ENCODE results near the gene KCNIP1. TPM values are rescaled to one million over a fixed set of nuclear protein-coding genes. Genes with fewer than 3 reads are reported as not detected.

Gene KCNIP1
- total and polyA plus RNA-seq, 9 of the 15 experiments (the other 6 are each of a cell fraction or from before 2014, with no cell fraction given): not detected

GRCh38 chr5:170511551-170512258, 7.9 kb downstream of the KCNIP1 start:
- Histone ChIP-seq H3K9ac (ENCODE audit: insufficient read depth in 1 of 2, low read depth in 2 of 2, low read length in 2 of 2) (no peak overlapping the region), H2AFZ (ENCODE audit: low read depth, low read length) (no peak overlapping the region), H3K4me2 (ENCODE audit: insufficient read depth, low read length) (no peak overlapping the region), H3K27ac (ENCODE audit: extremely low read depth, low read depth, low read length) (no peak overlapping the region), H3K79me2 (ENCODE audit: control insufficient read depth, insufficient read depth, low read length) (no peaks in the 10 kb centered on the region), H3K4me3 (no peak overlapping the region), H3K36me3 (ENCODE audit: control insufficient read depth, insufficient read depth, low read length) (no peaks in the 10 kb centered on the region), H4K20me1 (replicated peaks; ENCODE audit: control insufficient read depth, insufficient read depth, low read length) (no peaks in the 10 kb centered on the region), H3K4me1 (replicated peaks in 1 of 2; ENCODE audit: control insufficient read depth in 2 of 2, insufficient read depth in 2 of 2, low read length in 2 of 2) (no peaks in the 10 kb centered on the region), H3K9me1 (ENCODE audit: control insufficient read depth, insufficient read depth, low read length) (no peaks in the 10 kb centered on the region), H3K9me3 (replicated peaks; ENCODE audit: control insufficient read depth, insufficient read depth, low read depth, low read length) (no peaks in the 10 kb centered on the region), H3K27me3 (ENCODE audit: control insufficient read depth in 2 of 2, insufficient read depth in 2 of 2, low read length in 2 of 2) (peaks cover 0 to 18% of the 10 kb centered on the region in 2 experiments; a peak in 2 of 5 replicates)
- WGBS (ENCODE audit: insufficient coverage, low coverage, missing lambda C conversion rate): 2% methylated on average over 8 of the region's 8 CpGs
- CTCF ChIA-PET (ENCODE audit: low intra/inter-chr PET ratio): no interaction called here
- intact Hi-C loops (cut with micrococcal nuclease): no loop called here
- ATAC-seq: no peak
- POLR2A ChIA-PET: interaction anchor here (1.5 kb wide), 1 partner anchor 9 kb away, joined by 7 read pairs; no protein-coding TSS in a partner anchor
- DNase-seq (ENCODE audit: extremely low read depth in 1 of 4, low spot score in 3 of 4): no peak
- in situ Hi-C loops (cut with MboI): no loop called here
- no TSS peak for BruUV-seq (replicated peaks)
- peak; percentile 79; the same call in 1 of the 2 replicates for TF ChIP-seq SPI1 (IDR thresholded peaks at IDR 0.05; ENCODE audit: borderline replicate concordance, low read depth, low read length)
- TF ChIP-seq ZNF77 (CRISPR knock-in tag; IDR thresholded peaks at IDR 0.05): no peak
- no peak for FAIRE-seq

GRCh38 chr5:170513856-170514525, 10.2 kb downstream of the KCNIP1 start:
- CTCF ChIA-PET (ENCODE audit: low intra/inter-chr PET ratio): no interaction called here
- no peak overlapping the region for H3K4me2 ChIP-seq (ENCODE audit: insufficient read depth, low read length)
- FAIRE-seq (no peak), DNase-seq (ENCODE audit: extremely low read depth in 1 of 4, low spot score in 3 of 4) (no peak), ATAC-seq (no peak)
- no peak overlapping the region for H3K4me3 ChIP-seq
- in situ Hi-C loops (cut with MboI) (no loop called here), intact Hi-C loops (cut with micrococcal nuclease) (no loop called here)
- H3K36me3 ChIP-seq (ENCODE audit: control insufficient read depth, insufficient read depth, low read length): no peaks in the 10 kb centered on the region
- no peak overlapping the region for H2AFZ ChIP-seq (ENCODE audit: low read depth, low read length)
- no peaks in the 10 kb centered on the region for H3K9me3 ChIP-seq (replicated peaks; ENCODE audit: control insufficient read depth, insufficient read depth, low read depth, low read length)
- POLR2A ChIA-PET: no interaction called here
- H3K9me1 ChIP-seq (ENCODE audit: control insufficient read depth, insufficient read depth, low read length): no peaks in the 10 kb centered on the region
- H4K20me1 ChIP-seq (replicated peaks; ENCODE audit: control insufficient read depth, insufficient read depth, low read length): no peaks in the 10 kb centered on the region
- peaks cover 0 to 13% of the 10 kb centered on the region in 2 experiments; a peak in 1 of 5 replicates for H3K27me3 ChIP-seq (ENCODE audit: control insufficient read depth in 2 of 2, insufficient read depth in 2 of 2, low read length in 2 of 2)
- H3K79me2 ChIP-seq (ENCODE audit: control insufficient read depth, insufficient read depth, low read length): no peaks in the 10 kb centered on the region
- no peak overlapping the region for H3K27ac ChIP-seq (ENCODE audit: extremely low read depth, low read depth, low read length)
- H3K9ac ChIP-seq (ENCODE audit: insufficient read depth in 1 of 2, low read depth in 2 of 2, low read length in 2 of 2): no peak overlapping the region
- WGBS (ENCODE audit: insufficient coverage, low coverage, missing lambda C conversion rate): 0% methylated on average over 5 of the region's 5 CpGs
- H3K4me1 ChIP-seq (replicated peaks in 1 of 2; ENCODE audit: control insufficient read depth in 2 of 2, insufficient read depth in 2 of 2, low read length in 2 of 2): no peaks in the 10 kb centered on the region
- BruUV-seq (replicated peaks): no TSS peak
- no peak for TF ChIP-seq SAP30 (IDR thresholded peaks at IDR 0.05; ENCODE audit: borderline replicate concordance, insufficient read depth, low read depth, low read length, poor library complexity, severe bottlenecking)
- no peak for TF ChIP-seq TCF7 (IDR thresholded peaks at IDR 0.05; ENCODE audit: borderline replicate concordance)
- TF ChIP-seq ZBTB2 (IDR thresholded peaks at IDR 0.05): no peak
- no peak for TF ChIP-seq GATAD2B (IDR thresholded peaks at IDR 0.05; ENCODE audit: borderline replicate concordance)
- no peak for TF ChIP-seq ATF3 (IDR thresholded peaks at IDR 0.05)
- no peak for TF ChIP-seq ATF3 (CRISPR knock-in tag; conservative IDR thresholded peaks at IDR 0.05)
- no peak for TF ChIP-seq HDAC8 (tag; IDR thresholded peaks at IDR 0.05)
- TF ChIP-seq MTA1 (IDR thresholded peaks at IDR 0.05; ENCODE audit: borderline replicate concordance): no peak
- TF ChIP-seq KLF13 (tag; IDR thresholded peaks at IDR 0.05; ENCODE audit: borderline replicate concordance, low read depth): no peak
- no peak for TF ChIP-seq KLF1 (tag; IDR thresholded peaks at IDR 0.05)
- no peak for TF ChIP-seq HDAC3 (IDR thresholded peaks at IDR 0.05; ENCODE audit: borderline replicate concordance, partially characterized antibody)
